ENCODE results near the gene CABP2.

Gene CABP2

DNA sequence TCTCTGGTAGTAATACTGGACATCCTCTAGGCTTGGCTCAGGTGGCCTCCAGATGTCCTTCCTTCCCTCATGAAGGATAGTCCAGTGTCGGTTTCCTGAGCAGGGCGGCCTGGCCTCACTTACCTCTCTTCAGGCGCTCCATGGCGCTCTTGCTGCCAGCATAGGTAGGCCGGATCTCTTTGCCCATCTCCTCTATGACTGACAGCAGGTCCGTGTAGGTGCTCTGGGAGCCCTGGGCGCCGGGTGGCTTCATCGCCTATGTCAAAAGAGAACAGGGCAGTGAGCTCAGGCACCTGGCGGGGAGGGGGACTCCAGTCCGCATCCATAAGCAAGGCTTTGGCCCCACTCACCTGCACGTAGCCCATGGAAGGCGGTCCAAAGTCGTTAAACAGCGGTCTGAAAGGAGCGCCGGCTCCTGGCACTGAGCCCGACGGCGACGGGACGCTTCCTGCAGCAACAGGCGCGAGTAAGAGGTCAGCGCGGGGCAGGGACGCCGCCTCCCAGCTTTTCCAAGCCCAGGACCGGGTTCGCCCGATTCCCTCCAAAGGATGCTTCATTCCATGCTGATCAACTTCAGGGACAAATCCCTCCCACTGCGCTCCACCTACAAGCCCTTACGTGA, 15.9 kb downstream of the CABP2 start:
- TF ChIP-seq POLR2AphosphoS5 (IDR thresholded peaks at IDR 0.05; ENCODE audit: low read depth, low read length) (no peak), FOXP2 (optimal IDR thresholded peaks at IDR 0.05; ENCODE audit: borderline replicate concordance, extremely low read depth, extremely low read length, insufficient read depth) (no peak), TAF1 (IDR thresholded peaks at IDR 0.05; ENCODE audit: borderline replicate concordance, insufficient read depth, low read length) (no peak), SIN3A (IDR thresholded peaks at IDR 0.05; ENCODE audit: borderline replicate concordance, insufficient read depth, low read length) (no peak)
- TF ChIP-seq, protein P1, sequence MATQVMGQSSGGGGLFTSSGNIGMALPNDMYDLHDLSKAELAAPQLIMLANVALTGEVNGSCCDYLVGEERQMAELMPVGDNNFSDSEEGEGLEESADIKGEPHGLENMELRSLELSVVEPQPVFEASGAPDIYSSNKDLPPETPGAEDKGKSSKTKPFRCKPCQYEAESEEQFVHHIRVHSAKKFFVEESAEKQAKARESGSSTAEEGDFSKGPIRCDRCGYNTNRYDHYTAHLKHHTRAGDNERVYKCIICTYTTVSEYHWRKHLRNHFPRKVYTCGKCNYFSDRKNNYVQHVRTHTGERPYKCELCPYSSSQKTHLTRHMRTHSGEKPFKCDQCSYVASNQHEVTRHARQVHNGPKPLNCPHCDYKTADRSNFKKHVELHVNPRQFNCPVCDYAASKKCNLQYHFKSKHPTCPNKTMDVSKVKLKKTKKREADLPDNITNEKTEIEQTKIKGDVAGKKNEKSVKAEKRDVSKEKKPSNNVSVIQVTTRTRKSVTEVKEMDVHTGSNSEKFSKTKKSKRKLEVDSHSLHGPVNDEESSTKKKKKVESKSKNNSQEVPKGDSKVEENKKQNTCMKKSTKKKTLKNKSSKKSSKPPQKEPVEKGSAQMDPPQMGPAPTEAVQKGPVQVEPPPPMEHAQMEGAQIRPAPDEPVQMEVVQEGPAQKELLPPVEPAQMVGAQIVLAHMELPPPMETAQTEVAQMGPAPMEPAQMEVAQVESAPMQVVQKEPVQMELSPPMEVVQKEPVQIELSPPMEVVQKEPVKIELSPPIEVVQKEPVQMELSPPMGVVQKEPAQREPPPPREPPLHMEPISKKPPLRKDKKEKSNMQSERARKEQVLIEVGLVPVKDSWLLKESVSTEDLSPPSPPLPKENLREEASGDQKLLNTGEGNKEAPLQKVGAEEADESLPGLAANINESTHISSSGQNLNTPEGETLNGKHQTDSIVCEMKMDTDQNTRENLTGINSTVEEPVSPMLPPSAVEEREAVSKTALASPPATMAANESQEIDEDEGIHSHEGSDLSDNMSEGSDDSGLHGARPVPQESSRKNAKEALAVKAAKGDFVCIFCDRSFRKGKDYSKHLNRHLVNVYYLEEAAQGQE (IDR thresholded peaks at IDR 0.05; ENCODE audit: insufficient read depth in 1 of 2, low read depth in 2 of 2, low read length in 2 of 2) = no peak

DNA sequence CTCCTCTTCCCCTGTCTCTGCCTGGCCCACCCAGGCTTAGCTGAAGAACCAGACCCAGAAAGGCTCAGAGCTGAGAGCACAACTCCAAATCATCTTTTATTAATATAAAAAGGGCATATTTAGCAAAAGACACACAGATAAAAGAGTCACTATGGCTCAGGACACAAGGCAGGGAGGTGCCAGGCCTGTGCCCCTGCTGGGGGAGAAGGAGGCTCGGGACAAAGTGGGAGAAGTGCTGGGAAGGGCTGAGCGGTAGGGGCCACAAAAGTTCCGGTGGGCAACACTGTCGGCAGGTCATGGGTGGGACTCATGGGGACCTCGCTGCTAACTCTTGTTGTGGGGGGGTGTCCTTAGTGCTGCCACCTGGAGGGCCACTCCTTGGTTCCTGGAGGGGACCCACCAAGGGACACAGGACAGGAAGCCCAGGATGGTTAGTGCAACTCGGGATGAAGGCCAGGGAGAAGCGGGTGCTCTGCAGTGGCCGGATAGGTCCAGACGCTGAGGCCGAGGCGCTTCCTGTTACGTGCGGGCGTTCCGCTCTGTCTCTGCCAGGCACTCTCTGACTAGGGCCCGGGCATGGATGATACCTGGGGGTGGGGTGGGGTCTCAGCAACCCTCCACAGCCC, 16.7 kb downstream of the CABP2 start:
- TF ChIP-seq TAF1 (IDR thresholded peaks at IDR 0.05; ENCODE audit: borderline replicate concordance, insufficient read depth, low read length) (no peak), POLR2AphosphoS5 (IDR thresholded peaks at IDR 0.05; ENCODE audit: low read depth, low read length) (no peak), FOXP2 (optimal IDR thresholded peaks at IDR 0.05; ENCODE audit: borderline replicate concordance, extremely low read depth, extremely low read length, insufficient read depth) (no peak), SIN3A (IDR thresholded peaks at IDR 0.05; ENCODE audit: borderline replicate concordance, insufficient read depth, low read length) (no peak)
- TF ChIP-seq, protein P1 (IDR thresholded peaks at IDR 0.05; ENCODE audit: insufficient read depth in 1 of 2, low read depth in 2 of 2, low read length in 2 of 2) = no peak

DNA sequence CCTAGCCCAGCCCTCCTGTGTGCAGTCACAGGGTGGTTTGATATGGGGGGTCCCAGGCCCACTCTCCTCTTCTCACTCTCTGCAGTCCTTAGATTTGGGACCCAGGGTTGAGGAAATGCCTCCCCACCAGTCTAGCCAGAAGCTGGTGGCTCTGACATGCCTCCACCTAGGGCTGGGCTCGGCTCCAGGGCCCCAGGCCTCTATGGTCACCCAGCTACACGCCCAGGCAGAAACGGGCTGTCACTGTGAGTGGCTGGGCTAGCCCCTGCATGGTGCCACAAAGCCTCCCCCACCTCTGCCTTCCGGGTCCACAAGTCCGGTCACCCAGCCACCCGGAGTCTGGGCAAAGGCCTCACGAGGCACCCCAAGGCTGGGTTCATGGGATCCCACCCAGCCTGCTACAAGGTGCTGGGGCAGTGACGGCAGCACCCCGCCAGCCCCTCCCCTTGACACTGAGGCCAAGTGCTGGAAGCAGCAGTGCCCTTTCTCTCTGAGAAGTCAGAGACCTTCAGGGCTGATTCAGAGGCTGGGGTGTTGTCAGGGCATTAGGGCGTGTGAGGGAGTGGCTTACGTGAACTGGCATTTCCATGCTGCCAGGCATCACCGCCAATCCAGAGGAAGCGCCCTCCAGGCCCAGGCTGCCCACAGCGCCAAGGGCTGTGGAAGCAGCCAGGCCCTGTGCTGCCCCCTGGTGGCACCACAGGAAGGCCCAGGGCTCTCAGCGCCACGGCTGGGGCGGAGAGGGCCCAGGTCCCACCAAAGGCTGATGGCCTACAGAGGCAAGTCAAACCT, 17.4 kb downstream of the CABP2 start:
- TF ChIP-seq, protein P1 (IDR thresholded peaks at IDR 0.05; ENCODE audit: insufficient read depth in 1 of 2, low read depth in 2 of 2, low read length in 2 of 2) = no peak
- 0 out of 2 replicates have a peak, but pooled peaks have one; percentile 22 for TF ChIP-seq SIN3A (IDR thresholded peaks at IDR 0.05; ENCODE audit: borderline replicate concordance, insufficient read depth, low read length)

DNA sequence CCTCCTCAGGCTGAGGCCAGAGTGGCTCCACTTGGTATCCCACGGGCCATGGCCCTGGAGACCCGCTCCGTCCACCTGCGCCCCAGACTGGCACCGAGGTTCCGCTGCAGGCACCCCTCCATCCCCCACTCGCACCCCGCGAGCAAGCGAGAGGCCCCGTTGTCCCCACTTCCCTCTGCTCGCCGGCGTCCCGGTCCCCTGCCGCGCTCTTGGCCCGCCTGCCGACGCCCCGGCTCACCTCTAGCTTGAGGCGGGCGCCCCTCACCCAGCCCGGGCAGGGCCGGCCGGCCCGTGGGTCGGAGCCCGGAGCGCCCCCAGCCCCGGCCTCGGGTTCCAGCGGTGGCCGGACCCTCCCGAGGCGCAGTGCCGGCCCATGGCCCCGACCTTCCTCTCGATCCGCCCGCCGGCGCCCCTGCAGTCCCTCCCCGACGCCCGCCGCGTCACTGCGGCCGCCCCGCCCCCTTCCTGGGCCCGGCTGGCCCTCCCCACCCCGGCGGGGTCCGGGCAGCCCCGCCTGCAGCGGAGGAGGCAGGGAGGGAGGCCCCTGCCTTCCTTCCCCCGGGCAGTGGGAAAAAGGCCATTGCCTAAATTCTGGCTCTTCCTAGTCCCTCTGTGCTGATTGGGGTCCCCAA, 18.2 kb downstream of the CABP2 start, which contains the start of gene PITPNM1:
Gene PITPNM1, minus strand, starts transcription at position 414 of the 632 bp plus-strand sequence. CDS start 1,183 bp downstream, outside the sequence.
- TF ChIP-seq TAF1 (IDR thresholded peaks at IDR 0.05; ENCODE audit: borderline replicate concordance, insufficient read depth, low read length) = no peak
- TF ChIP-seq SIN3A (IDR thresholded peaks at IDR 0.05; ENCODE audit: borderline replicate concordance, insufficient read depth, low read length) = no peak
- TF ChIP-seq POLR2AphosphoS5 (IDR thresholded peaks at IDR 0.05; ENCODE audit: low read depth, low read length) = no peak
- TF ChIP-seq FOXP2 (optimal IDR thresholded peaks at IDR 0.05; ENCODE audit: borderline replicate concordance, extremely low read depth, extremely low read length, insufficient read depth) = no peak

All from PFSK-1 (cell line).